GM18868 (cell line): ENCODE measurements around the gene HAUS3.
"Not testable (repeated sequence)": the region's sequence is repeated elsewhere in the genome, so short reads cannot be mapped to it uniquely, and the experiment has no call there.

Source experiments
- ATAC-seq: cut with Tn5 transposase; IDR thresholded peaks from one replicate; pipeline ENCODE4 v1.9.1; 2021; ENCODE audit warnings: mild to moderate bottlenecking, moderate library complexity; ENCODE audit not compliant: unreplicated experiment

HAUS3 gene

DNA sequence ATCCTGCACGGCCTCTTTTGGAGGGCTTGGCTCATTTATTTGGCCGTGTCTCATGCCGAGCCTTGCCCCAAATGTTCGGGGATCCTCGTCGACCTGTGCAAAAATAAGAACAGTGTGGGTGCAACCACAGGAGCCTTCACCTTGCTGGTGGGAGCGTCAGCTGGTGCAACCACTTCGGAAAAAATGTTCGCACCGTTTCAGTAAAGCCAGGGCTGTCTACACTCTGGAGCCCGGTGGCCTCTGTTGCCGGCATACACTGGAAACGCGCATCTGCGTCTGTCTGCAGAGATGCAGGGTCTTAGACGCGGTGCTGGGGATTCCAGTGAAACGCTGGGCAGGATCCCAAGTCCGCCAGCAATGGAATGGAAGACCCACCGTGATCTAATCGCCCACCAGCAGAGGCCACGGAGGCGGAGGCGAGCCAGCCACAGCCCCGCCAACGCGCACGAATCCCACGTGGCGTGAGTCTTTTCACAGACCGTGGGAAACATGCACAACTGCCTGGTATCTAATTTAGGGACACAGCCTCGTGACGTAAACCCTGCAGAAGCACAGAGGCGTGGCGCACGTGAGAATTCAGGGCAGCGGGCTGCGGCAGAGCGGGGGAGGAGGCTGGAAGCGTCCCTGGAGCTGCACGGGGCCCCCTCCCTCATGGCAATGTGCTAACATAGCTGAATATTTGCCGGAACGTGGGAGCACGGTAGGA, 33.8 kb upstream of the HAUS3 start:
- ATAC-seq: no peak

DNA sequence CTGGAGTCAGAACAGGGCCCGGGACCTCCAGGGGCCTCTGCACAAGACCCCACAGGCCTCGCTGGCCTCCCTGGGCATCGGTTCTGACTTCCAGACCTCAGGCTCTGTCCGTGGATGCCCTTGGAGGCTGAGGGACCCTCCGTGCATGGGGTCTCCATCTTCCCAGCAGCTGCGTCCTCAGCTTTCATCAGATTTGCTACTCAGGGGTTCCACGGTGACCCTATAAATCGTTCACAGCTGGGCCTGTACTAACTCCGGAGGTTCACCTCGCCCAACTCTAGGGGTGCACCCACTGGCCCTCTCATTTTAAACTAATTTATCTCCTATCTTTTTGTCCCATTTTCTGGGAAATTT, 33.1 kb upstream of the HAUS3 start:
- ATAC-seq: not testable (repeated sequence)

DNA sequence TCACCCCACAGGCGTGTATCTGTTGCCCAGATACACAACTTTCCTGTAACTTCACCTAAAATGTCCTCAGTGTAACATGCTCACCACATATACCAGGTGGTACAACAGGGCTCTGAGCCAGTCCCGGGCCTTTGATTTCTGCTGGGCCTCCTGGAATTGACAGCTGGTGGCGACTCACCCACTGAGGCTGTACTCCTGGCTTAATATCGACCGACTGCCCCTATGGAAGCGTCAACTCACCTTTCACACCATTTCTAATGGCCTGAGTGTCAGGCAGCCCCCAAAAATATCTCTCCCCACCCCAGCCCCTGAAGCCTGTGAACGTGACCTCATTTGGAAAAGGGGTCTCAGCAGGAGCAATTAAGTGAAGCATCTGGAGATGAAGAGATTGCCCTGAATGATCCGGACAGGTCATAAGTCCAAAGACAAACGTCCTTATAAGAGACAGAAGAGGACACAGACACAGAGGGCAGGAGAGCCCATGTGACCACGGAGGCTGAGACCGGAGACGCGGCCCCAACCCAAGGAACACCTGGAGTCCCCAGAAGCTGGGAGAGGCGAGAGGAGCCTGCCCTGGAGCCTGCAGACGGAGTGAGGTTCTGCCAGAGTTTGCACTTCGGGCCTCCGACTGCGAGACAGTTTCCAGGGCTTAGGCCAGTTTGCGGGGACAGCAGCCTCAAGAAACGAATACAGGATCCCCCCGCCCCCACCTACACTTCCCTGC, 32.6 kb upstream of the HAUS3 start:
- ATAC-seq: no peak

DNA sequence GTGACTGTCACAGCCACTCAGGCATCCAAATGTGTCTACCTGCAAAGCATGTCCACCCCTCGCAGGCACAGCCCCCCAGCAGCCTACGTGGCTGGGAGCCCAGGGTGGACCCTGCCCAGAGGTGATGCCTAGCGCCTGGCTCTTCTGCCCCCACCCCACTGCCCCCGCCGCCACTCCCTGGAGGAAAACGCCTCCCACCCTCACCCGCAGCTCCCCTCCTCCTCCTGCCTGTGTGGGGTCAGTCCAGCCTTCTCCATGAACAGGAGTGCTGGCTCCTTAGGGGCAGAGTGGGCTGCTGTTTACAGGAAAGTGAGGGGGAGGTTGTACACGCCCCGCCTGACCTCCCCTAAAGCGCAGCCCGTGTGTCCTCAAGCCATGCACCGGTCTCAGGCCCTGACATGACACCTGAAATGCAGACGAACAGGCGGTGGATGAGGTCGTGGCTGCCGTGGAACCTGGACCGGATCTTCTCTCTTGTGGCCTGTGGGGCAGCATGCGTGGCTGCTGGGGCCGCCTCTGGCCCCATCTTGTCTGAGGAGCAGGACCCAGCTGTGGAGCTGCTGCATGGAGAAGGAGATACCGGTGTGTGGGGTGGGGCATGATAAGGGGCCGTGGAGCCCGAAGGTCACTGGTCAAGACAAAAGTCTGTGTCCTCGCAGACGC, 31.9 kb upstream of the HAUS3 start:
- ATAC-seq: no peak

DNA sequence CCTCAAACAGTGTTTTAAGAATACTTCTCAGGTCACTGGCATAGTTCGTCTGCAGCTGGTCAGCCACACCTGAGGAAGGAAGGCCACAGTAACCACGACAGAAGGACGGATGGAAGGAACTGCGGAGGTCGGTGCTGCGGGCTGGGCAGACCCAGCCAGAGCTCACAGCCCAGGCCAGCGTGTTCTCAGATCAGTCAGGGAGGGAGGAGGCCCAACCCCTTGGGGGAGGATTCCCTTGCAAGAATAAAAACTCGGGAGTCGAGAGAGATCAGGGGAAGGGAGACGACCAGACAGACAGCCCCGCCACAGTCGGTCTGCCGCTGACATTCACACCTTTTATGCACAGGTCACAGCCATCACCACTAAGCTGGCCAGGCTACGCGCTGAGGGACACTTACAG, 31.3 kb upstream of the HAUS3 start:
- ATAC-seq: no peak

DNA sequence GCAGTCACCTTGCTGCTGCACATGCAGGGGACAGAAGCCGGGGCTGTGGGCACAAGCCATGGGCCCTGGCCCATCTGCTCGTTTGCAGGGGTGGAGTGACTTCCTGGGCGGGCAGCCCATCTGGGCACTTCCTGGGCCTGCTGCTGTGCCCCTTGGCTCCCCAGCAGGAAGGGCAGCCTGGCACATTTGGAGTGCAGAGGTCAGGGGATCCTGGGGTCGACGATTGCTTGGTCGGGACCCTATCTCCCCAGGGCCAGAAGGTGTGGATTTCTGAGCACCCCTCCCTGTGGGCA, 30.9 kb upstream of the HAUS3 start:
- no peak for ATAC-seq

DNA sequence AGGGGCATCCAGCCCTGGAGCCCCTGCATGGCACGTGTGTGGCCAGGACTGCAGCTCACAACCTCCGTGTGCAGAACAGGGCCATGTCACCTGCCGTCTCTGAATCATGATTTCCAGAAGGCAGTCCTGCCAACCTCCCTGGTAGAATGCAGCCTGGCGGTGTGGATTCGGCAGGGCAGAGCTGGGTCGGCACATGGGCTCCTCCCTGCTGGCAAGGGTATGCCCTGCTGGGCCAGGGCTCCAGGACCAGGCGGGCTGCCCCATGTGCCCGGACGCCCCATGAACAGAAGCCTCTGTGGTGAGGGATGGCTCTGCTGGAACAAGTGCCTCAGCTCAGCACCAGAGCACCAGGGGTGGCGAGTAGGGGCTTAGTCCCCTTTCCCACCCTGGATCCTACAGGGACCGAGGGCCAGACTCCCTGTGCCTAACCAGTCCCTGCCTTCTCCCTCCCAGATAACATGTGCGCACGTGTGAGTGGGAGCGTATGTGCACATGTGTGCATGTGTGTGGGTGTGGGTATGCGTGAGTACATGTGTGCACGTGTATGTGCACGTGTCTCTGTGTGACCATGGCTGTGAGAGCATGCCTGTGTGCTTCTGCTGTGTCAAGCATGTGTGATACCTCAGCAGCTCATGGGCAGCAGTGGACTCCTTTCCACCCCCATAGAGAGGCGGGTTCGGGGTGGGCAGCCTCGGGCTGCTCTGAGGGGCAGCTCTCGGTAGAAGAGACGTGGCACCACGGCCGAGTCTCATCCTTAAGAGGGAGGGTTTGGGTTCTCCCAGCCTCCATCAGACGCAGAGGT, 30.3 kb upstream of the HAUS3 start:
- ATAC-seq: no peak

DNA sequence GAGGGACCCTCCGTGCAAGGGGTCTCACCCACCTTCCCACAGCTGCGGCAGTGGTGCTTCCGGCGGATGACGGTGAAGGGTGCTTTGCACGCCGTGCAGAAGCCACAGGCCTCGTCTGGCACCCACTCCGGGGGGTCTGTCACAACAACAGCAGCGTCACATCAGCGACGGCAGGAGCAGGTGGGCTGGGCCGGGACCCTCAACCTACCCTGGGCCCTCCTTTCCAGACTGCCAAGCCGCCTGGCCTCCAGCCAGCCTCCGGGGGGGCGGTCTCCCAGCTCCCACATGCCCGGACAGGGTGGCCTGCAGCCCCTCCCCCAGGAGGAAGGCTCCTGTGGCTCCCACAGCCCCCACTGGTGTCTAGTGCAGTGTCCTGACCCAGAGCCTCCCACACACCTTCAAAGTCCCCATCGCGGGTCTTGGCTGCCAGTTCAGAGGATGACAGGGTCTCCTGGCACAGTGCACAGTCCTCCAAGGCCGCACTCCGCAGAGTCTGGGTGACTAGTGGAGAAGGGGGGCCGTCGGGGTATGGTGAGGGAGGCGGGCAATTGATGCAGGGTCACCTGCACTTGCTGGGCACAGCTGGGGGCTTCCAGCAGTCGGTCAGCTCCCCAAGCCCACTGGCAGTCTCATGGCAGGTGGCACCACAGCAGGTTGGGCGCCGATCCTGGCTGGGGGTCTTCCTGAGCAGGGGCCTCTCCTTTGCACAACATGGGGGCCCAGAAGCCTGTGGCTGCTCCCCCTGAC, 29.5 kb upstream of the HAUS3 start:
- no peak for ATAC-seq

DNA sequence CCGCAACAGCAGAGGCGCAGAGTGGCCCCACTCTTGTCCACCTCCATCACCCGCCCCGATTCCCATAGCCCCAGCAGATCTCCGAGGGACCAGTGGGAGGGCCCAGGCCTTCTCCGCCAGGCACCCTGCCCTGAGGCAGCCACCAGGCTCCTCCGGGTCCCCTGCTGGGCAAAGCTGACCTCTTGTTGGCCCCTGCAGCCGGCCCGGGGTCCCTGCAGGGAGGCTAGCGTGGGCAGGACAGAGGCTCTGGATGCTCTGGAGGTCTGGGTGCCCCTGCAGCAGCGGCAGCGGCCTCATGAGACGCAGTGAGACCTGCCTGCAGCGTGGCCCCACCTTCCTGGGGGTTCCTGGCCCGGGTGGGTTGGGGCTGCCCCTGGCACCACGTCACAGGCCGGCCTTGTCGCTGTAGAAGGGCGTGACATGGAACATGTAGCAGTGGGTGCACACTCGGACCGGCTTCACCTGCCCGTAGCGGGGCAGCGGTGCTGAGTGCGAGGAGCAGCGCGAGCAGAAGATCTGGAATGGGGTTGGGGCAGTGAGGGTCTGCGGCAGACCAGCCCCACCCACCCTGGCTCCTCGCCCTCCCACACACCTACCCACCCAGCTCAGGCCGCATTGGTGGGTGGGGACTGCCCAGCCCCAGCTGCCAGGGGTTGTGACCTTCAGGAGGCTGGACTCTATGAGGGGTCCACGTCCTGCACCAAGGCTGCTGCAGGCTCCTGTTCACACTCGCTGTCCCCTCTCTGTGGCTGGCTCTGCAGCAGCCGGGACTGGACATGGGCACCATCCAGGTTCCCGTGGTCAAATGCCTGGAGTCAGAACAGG, 28.6 kb upstream of the HAUS3 start:
- no peak for ATAC-seq

DNA sequence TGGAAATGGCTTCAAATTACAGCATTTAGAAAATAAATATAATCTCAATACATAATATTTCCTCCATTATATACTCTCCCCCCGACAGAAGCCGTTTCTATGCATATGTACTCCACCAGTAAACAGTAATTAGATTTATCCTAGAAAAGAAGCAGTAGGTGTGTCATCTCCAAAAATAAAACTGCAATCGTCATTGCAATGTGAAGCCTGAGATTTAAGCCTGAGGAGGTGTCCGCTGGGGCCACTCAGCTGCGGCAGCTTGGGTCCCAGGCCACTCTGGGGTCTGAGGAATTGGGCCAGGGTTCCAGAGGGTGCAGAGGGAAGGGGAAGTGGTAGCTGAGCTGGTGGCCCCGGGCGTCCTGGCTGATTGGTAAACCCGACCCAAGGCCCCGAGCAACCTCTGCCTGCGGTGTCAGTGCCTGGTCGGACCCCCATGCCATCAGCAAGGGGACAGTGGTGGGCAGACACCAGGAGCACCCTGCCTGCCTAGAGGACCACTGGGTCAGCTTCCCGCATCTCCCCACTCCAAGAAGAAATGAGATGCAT, 27.8 kb upstream of the HAUS3 start:
- ATAC-seq: no peak

DNA sequence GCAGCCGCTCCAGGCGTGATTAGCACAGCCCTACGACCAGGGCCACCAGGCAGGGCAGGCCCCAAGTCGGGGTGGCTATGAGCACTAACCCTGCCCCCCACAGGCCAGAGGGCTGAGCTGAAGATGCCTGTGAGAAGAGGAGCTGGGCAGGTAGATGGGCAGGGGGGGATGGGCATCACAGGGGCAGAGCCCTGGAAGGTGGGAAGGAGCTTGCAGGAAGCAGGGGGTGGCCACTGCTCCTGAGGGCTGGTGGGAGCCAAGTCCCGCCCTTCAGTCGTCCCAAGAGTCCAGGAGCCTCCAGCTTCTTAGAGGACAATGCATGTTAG, 27.2 kb upstream of the HAUS3 start:
- no peak for ATAC-seq

DNA sequence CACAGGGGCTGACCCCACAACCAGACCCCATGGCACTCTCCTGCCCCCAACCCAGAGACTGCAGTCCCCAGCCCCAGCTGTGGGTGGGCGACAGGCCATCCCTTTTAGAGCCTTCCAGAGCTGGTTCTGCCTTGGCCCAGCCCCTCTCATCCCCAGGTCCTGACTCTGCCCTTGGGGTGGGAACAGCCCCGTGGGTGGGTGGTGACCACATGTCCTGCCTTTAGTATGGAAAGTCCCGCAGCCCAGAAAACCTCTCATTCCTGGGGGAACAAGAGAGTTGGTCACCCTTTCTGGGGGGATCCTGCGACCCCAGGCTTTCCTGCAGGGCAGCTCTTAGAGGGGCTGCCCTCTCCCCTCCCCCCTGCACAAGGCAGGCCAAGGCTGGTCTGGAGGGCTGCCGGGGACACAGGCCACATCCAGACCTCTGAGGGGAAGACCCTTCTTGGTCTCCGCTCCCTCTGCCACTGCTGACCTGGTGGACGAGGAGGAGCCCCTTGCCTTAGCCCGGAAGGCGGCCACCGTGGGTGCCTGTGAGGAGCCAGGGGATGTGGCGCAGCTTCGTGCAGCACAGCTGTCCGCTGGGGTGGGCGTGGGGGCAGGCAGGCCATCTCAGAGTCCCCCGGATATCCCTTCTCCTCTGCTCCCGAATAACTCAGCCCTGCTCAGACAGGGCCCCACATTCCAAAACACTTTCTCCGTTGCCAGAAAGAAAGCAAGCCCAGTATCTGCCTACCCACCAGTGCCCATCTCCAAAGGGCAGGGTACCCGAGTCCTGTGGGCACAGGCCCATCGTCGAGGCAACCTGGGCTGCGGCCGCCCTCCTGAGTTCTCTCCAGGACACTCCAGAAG, 26.7 kb upstream of the HAUS3 start:
- ATAC-seq: no peak

DNA sequence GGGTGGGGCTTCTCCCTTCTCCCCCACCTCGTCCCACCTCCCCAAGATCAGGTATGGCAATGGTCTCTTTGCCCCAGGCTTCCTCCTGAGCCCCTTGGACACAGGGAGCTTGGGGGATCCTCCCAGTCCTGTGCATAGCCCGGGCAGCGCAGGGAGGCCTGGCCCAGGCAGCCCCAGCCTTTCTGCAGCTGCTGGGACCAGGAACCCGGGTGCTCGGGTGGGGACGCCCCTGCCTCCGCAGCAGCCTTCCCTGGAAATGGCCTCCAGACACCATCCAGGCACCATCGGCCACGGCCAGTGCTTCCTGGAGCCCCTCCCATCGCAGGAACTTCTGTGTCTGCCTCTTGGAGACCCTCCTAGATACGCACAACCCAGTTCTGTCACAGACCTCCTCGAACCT, 25.9 kb upstream of the HAUS3 start:
- no peak for ATAC-seq

DNA sequence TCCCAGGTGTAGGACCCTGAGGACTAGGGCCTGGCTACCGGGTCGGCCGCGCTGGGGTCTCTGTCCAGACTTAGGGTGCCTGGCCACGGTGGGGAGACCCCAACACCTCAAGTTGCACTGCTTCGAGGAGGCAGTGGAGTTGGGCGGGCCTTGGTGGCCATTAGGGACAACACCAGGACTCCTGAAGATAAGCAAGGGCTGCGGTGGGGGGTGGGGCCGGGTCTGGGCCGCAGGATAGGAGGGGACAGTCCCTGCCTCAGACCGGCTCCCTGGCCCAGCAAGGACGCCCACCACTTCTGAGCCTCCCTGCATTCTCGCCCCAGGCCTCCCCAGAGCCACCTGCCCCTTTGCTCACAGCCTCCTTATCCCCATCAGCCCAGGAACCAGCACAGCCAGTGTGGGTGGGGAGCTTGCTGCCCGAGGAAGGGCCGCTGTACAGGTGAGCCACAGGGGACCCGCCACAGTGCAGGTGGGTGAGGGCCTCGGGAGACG, 25.4 kb upstream of the HAUS3 start:
- ATAC-seq: no peak

DNA sequence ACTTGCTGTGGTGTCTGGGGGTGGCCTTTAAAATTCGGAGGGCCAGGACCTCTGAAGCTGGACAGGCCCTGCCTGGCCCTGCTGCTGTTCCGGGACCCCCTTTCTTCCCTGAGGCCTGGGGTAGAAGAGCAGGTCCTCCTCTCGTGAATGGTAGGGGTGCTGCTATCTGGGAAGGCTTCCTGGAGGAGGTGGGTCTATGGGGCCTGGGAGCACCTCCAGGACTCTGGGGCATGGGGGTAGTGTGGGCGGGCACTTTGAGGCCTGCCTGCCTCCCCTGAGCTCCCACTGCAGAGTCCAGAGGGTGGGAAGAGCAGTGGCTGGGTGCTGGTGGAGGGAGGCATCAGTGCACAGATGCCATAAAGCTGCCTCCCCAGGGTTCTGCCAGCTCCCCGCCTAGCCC, 24.9 kb upstream of the HAUS3 start:
- ATAC-seq: no peak

DNA sequence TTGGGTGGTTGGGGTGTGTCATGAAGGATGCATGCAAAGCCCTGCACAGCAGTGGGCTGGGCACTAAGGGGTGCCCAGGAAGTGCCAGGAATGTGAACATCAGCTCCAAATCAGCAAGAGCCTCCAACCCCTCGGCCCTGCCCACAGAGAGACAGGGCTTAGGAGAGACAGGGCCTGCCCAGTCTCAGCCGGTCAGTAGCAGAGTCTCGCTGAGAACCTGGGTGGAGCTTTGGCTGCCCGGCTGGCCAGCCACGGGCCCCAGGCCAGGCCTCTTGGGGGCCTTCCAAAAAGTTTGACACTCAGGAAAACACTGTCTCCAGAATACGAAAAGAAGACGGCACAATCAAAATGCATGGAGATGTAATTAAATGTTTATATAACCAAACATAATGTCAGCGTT, 24.3 kb upstream of the HAUS3 start:
- ATAC-seq: no peak

DNA sequence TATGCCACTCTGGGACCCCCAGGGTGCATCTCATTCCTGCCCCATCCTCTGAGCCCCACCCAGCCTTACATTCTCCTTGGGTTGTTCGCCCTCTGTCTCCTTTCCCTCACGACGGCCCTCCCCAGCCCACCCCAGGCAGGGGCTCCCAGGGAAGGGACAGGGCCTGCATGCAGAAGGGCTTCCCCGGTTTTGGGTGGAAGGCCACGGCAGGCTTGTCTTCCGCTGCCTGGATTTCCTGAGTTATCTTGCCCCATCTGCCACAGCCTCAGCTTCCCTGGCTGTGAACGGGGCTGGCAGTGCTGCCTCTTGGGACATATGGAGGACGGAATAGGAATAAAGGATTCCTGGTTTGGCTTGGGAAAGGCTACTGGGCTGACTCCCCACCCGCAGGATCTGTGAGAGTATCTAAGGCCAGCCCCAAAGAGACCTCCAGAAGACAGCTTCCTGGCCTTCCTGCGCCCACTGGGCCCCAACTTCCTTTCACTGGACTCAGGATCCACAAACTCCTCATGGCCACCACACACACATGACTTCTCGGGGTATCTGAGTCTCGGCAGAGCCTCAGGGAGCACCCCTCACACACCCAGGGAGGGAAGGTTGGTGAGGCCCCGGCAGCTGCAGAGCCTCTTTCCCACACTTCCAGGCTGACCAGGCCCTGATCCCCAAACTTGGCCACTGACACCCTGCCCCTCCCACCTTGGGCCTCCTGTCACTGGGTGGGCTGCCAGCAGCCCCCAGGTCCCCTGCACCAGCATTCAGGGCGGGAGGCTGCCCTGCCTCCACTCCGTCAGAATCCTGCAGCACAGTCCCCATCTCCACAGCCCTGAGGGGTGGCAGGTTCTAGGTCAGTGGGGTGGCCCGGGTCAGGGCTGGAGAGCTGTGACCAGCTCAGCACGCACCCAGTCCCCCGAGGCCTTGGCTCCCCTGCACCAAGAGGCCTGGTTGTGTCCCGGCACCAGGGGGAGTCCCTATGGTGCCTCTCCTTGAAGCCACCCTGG, 23.5 kb upstream of the HAUS3 start:
- no peak for ATAC-seq
